IPS-15b (cell line): ENCODE data around the gene TXNDC11.

Experiments used
- H3K27me3 ChIP-seq: one replicate; pipeline ENCODE4 v1.6.1; 2013; ENCODE audit warnings: low read length; ENCODE audit not compliant: control insufficient read depth, insufficient read depth
- H3K36me3 ChIP-seq: one replicate; pipeline ENCODE4 v1.6.1; 2013; ENCODE audit warnings: low read length; ENCODE audit not compliant: control insufficient read depth, insufficient read depth
- H3K4me1 ChIP-seq: one replicate; pipeline ENCODE4 v1.6.1; 2013; ENCODE audit warnings: mild to moderate bottlenecking, low read length; ENCODE audit not compliant: control insufficient read depth, insufficient read depth
- H3K4me3 ChIP-seq: one replicate; pipeline ENCODE4 v1.5.1; 2013; ENCODE audit warnings: low read depth, low read length
- H3K9ac ChIP-seq: one replicate; pipeline ENCODE4 v1.6.1; 2013; ENCODE audit warnings: low read depth, mild to moderate bottlenecking, low read length
- H3K9me3 ChIP-seq: one replicate; pipeline ENCODE4 v1.6.1; 2013; ENCODE audit warnings: mild to moderate bottlenecking, low read length; ENCODE audit not compliant: control insufficient read depth, insufficient read depth

TXNDC11 gene

GRCh38 chr16:11744075-11744470 is 1.4 kb upstream of the TXNDC11 start:
- Histone ChIP-seq H3K4me1 (peaks cover 3% of the 10 kb centered on the region), H3K9ac (no peak overlapping the region), H3K9me3 (no peaks in the 10 kb centered on the region), H3K36me3 (no peaks in the 10 kb centered on the region), H3K27me3 (no peaks in the 10 kb centered on the region), H3K4me3 (no peak overlapping the region)

DNA sequence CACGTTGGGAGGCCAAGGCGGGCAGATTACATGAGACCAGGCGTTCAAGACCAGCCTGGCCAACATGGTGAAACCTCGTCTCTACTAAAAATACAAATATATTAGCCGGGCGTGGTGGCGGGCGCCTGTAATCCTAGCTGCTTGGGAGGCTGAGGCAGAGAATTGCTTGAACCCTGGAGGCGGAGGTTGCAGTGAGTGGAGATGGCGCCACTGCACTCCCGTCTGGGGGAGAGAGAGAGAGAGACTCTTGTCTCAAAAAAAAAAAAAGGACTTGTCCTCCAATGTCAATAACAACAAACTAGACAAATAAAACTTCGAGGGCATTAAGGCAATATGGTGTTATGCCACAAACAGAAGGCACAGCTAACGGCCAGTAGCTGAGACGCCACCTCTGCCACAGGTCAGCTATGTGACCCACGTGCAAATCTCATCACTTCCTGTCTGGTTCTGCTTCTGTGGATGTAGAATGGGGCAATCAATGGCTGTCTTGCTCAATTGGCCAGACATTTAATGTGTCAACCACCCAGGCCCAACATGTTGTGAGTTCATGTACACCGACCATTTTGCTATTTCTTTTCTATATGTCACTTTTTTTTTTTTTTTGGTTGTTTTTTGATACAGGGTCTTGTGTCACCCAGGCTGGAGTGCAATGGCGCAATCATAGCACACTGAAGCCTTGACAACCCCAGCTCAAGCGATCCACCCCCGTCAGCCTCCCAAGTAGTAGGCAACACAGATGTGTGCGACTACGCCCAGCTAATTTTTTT is 834 bp upstream of the TXNDC11 start:
- peaks cover 3% of the 10 kb centered on the region for H3K4me1 ChIP-seq
- H3K27me3 ChIP-seq = no peaks in the 10 kb centered on the region
- no peaks in the 10 kb centered on the region for H3K36me3 ChIP-seq
- H3K9me3 ChIP-seq = no peaks in the 10 kb centered on the region
- H3K4me3 ChIP-seq = peak overlapping the region; percentile 89
- H3K9ac ChIP-seq = peak overlapping the region; percentile 47

DNA sequence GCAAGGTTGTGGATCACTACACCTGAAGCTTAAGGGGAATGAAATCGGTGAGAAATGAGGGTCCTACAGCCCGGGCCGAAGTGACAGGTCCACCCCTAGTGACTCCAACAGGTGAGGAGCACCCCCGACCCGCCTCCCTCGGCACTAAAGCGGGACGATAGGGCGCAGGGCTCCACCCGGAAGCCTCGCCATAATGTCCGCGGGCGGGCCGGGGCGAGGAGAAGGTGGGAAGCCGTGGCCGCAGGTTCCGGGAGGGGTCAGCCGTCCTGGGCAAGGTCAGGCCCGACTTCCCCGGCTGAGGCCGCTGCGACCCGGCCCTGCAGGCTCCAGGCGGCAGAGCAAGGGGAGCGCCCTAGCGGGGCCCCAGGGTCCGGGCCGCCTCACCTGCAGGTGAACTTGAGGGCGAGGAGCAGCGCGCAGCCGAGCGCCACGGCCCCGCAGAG is 543 bp downstream of the TXNDC11 start:
- peak overlapping the region; percentile 63 for H3K4me3 ChIP-seq
- no peaks in the 10 kb centered on the region for H3K36me3 ChIP-seq

GRCh38 chr16:11740567-11740966 is 2.1 kb downstream of the TXNDC11 start:
- Histone ChIP-seq H3K9ac (no peak overlapping the region), H3K4me3 (no peak overlapping the region)

More for the DNA sequence above, 543 bp downstream of the TXNDC11 start:
- no peaks in the 10 kb centered on the region for H3K9me3 ChIP-seq
- peaks cover 3% of the 10 kb centered on the region for H3K4me1 ChIP-seq
- peak overlapping the region; percentile 73 for H3K9ac ChIP-seq
- no peaks in the 10 kb centered on the region for H3K27me3 ChIP-seq

GRCh38 chr16:11738742-11739544 is 3.7 kb downstream of the TXNDC11 start:
- peaks cover 3% of the 10 kb centered on the region for H3K4me1 ChIP-seq
- H3K9ac ChIP-seq = no peak overlapping the region
- H3K4me3 ChIP-seq = no peak overlapping the region
- H3K9me3 ChIP-seq = no peaks in the 10 kb centered on the region
- H3K36me3 ChIP-seq = no peaks in the 10 kb centered on the region
- no peaks in the 10 kb centered on the region for H3K27me3 ChIP-seq

More at GRCh38 chr16:11740567-11740966, 2.1 kb downstream of the TXNDC11 start:
- no peaks in the 10 kb centered on the region for H3K27me3 ChIP-seq
- H3K9me3 ChIP-seq = no peaks in the 10 kb centered on the region
- H3K36me3 ChIP-seq = no peaks in the 10 kb centered on the region
- peaks cover 3% of the 10 kb centered on the region for H3K4me1 ChIP-seq

DNA sequence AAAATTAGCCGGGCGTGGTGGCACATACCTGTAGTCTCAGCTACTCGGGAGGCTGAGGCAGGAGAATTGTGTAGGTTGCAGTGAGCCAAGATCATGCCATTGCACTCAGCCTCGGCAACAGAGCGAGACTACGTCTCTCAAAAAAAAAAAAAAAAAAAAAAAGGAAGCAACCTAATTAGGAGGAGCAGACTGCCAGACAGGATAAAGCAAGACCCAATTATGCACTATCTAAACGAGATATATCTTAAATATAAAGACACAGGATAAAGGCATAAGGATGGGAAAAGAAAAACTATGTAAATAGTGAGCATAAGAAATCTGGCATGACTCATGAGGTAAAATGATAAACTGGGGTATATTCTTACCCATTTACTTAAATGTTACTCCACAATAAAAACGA is 4.9 kb downstream of the TXNDC11 start:
- Histone ChIP-seq H3K9ac (no peak overlapping the region), H3K4me1 (peaks cover 3% of the 10 kb centered on the region), H3K27me3 (no peaks in the 10 kb centered on the region), H3K4me3 (no peak overlapping the region), H3K9me3 (no peaks in the 10 kb centered on the region), H3K36me3 (no peaks in the 10 kb centered on the region)

- H3K4me1 ChIP-seq = peaks cover 3% of the 10 kb centered on the region
- H3K36me3 ChIP-seq = peaks cover 2% of the 10 kb centered on the region
- H3K9ac ChIP-seq = no peak overlapping the region
Observed at GRCh38 chr16:11736903-11737302, 5.8 kb downstream of the TXNDC11 start.

GRCh38 chr16:11735787-11736186 is 6.9 kb downstream of the TXNDC11 start:
- Histone ChIP-seq H3K4me3 (no peak overlapping the region), H3K36me3 (peaks cover 2% of the 10 kb centered on the region), H3K9me3 (no peaks in the 10 kb centered on the region), H3K27me3 (no peaks in the 10 kb centered on the region), H3K4me1 (no peaks in the 10 kb centered on the region), H3K9ac (no peak overlapping the region)

More at GRCh38 chr16:11736903-11737302, 5.8 kb downstream of the TXNDC11 start:
- Histone ChIP-seq H3K9me3 (no peaks in the 10 kb centered on the region), H3K4me3 (no peak overlapping the region), H3K27me3 (no peaks in the 10 kb centered on the region)

DNA sequence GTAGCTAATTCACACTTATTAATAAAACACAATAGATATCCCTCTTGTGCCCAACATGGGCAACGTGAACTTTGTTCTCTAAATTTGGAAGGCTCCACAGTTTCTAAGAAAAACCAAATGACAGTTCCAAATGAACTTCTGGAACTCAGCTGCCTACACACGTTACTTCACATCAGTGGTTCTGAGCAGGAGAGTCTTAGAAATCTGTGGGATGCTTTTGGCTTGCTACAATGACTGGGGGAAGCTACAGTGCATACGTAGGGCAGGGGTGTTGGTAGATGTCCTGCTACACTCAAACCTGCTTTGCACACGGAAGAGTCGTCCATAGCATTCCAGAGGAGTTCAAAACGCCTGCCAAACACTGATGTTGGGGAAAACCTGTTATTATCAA is 8.0 kb downstream of the TXNDC11 start:
- peaks cover 2% of the 10 kb centered on the region for H3K36me3 ChIP-seq
- no peaks in the 10 kb centered on the region for H3K4me1 ChIP-seq
- no peaks in the 10 kb centered on the region for H3K27me3 ChIP-seq
- no peak overlapping the region for H3K9ac ChIP-seq
- H3K9me3 ChIP-seq = no peaks in the 10 kb centered on the region
- no peak overlapping the region for H3K4me3 ChIP-seq

- no peaks in the 10 kb centered on the region for H3K4me1 ChIP-seq
- no peaks in the 10 kb centered on the region for H3K27me3 ChIP-seq
- H3K9ac ChIP-seq = no peak overlapping the region
- H3K4me3 ChIP-seq = no peak overlapping the region
- H3K36me3 ChIP-seq = peaks cover 2% of the 10 kb centered on the region
- no peaks in the 10 kb centered on the region for H3K9me3 ChIP-seq
Observed at GRCh38 chr16:11734025-11734652, 8.5 kb downstream of the TXNDC11 start.

- no peak overlapping the region for H3K4me3 ChIP-seq
- no peaks in the 10 kb centered on the region for H3K27me3 ChIP-seq
- H3K36me3 ChIP-seq = peaks cover 2% of the 10 kb centered on the region
- no peak overlapping the region for H3K9ac ChIP-seq
- H3K4me1 ChIP-seq = no peaks in the 10 kb centered on the region
- no peaks in the 10 kb centered on the region for H3K9me3 ChIP-seq
Observed at GRCh38 chr16:11731222-11731621, 11.4 kb downstream of the TXNDC11 start.
